ENCODE measurements around the gene MARK3. TPM values are rescaled to one million over a fixed set of nuclear protein-coding genes. Genes with fewer than 3 reads are reported as not detected.

Gene MARK3
- total RNA-seq, 2 donors from 2014 or later, result 87.2 to 147 TPM

DNA sequence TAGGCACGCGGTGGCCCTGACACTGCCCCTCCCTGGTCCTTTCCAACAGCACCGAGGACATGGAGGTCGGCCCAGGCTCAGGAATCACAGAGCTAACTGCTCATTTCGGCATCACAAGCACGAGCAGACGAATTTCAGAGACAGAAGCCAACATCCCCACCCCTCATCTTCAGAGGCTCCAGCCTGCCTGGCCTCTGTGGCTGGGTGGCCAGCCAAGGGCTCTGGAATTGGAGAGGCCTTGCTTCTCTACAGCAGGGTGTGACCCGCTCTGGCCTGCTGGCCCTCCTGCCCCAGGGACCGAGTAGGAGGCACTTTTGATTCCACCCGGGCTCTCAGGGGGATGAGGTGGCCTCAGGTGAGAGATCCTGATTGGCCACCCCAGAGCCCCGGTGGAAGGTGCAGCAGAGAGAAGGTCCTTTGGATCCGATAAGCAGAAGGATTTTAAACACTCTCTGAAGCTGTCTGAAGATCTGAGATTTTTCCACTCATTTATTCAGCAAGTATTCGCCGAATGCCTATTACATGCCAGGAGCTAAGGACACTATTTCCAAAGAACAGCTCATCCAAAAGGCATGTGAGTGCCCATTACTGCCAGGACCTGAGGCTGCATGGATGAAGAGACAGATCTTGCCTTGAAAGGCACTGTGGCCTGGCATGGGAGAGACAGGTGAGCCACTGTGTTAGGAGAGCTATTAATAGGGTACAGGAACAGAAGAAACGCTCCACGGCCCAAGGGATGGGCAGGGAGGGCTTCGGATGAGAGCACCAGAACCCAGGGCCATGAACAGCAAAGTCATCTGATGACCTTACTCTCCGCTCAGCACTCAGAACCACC, 167.0 kb downstream of the MARK3 start:
- no peak for TF ChIP-seq POLR2A (IDR thresholded peaks at IDR 0.05)
- no peaks in the 10 kb centered on the region for H3K27me3 ChIP-seq
- no peaks in the 10 kb centered on the region for H3K9me3 ChIP-seq
- ATAC-seq (peak; percentile 4), DNase-seq (peak in 2 of 4 donors; percentile 19 to 22)
- intact Hi-C loops (cut with DNase I), result loop anchor here (5.0 kb wide), 1 partner anchor 35 kb away; no protein-coding TSS in a partner anchor
- H3K4me3 ChIP-seq, result no peak overlapping the region
- 72 to 85% methylated on average over 15 to 18 of the region's 18 CpGs for WGBS, 2 donors
- peak overlapping the region in 1 of 4 donors; percentile 81 for H3K27ac ChIP-seq
- H3K36me3 ChIP-seq (replicated peaks in 1 of 2; ENCODE audit: insufficient read depth in 1 of 2, low read depth in 2 of 2), result no peaks in the 10 kb centered on the region
- H3K4me1 ChIP-seq, result peaks cover 24% of the 10 kb centered on the region

DNA sequence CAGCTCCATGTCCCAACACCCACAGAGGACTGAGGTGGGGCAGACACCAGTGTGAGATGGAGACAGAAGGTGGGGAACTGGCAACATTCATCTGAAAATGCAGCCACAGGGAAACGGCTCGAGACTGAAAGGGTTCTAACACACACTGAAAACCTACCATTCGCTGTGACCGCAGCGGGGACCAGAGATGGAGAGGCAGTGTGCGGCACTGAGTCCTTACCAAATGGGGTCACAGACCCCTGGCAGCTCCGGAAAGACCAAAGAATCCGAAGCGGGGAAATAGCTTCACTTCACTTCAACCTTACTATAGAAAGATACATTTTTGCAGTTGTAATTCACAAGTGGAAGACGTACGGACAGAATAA, 167.6 kb downstream of the MARK3 start:
- ATAC-seq (no peak), DNase-seq (no peak)
- peaks cover 30% of the 10 kb centered on the region for H3K4me1 ChIP-seq
- TF ChIP-seq, protein P1, sequence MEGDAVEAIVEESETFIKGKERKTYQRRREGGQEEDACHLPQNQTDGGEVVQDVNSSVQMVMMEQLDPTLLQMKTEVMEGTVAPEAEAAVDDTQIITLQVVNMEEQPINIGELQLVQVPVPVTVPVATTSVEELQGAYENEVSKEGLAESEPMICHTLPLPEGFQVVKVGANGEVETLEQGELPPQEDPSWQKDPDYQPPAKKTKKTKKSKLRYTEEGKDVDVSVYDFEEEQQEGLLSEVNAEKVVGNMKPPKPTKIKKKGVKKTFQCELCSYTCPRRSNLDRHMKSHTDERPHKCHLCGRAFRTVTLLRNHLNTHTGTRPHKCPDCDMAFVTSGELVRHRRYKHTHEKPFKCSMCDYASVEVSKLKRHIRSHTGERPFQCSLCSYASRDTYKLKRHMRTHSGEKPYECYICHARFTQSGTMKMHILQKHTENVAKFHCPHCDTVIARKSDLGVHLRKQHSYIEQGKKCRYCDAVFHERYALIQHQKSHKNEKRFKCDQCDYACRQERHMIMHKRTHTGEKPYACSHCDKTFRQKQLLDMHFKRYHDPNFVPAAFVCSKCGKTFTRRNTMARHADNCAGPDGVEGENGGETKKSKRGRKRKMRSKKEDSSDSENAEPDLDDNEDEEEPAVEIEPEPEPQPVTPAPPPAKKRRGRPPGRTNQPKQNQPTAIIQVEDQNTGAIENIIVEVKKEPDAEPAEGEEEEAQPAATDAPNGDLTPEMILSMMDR (IDR thresholded peaks at IDR 0.05), result no peak
- TF ChIP-seq POLR2A (IDR thresholded peaks at IDR 0.05), result no peak
- 89 to 91% methylated on average over 11 of the region's 11 CpGs for WGBS, 2 donors
- no peaks in the 10 kb centered on the region for H3K36me3 ChIP-seq (replicated peaks in 1 of 2; ENCODE audit: insufficient read depth in 1 of 2, low read depth in 2 of 2)
- H3K27ac ChIP-seq, result no peak overlapping the region
- no peak overlapping the region for H3K4me3 ChIP-seq
- H3K9me3 ChIP-seq, result no peaks in the 10 kb centered on the region
- no peaks in the 10 kb centered on the region for H3K27me3 ChIP-seq
- intact Hi-C loops (cut with DNase I), result loop anchor here (5.0 kb wide), 1 partner anchor 36 kb away; no protein-coding TSS in a partner anchor

Small RNA genes lying within 50 kb of the gene (small RNA-seq; reads per million reads assigned to genes)
- not detected for gene RNU7-160P
- gene SNORA28, result 9.2 reads per million, percentile 91 among the genes with 10 or more reads in this experiment

Other genes starting within 250 kb of the MARK3 start
- gene EIF5, start 51.2 kb upstream of the MARK3 start, total RNA-seq, result 100 to 1,000 TPM in 1 of 2 donors, 10 to 100 TPM in 1; 85.6 to 234 TPM
- gene CKB, start 137.4 kb downstream of the MARK3 start, total RNA-seq, result 100 to 1,000 TPM in 1 of 2 donors, 10 to 100 TPM in 1; 92.1 to 146 TPM
- gene TRMT61A, start 143.8 kb downstream of the MARK3 start, total RNA-seq, result 10 to 100 TPM in 1 of 2 donors, 1 to 10 TPM in 1; 7.9 to 10.4 TPM
- 10 to 100 TPM in 1 of 2 donors, 1 to 10 TPM in 1; 9.9 to 11.9 TPM for gene BAG5, start 177.2 kb downstream of the MARK3 start, total RNA-seq
- 10 to 100 TPM; 15.2 to 32.2 TPM for gene COA8, start 177.5 kb downstream of the MARK3 start, total RNA-seq
- 100 to 1,000 TPM; 199 to 292 TPM for gene KLC1, start 243.8 kb downstream of the MARK3 start, total RNA-seq